Body of pancreas (tissue), 4 donors: ENCODE data around the gene PLXNB3. TPM values are rescaled to one million over a fixed set of nuclear protein-coding genes. Genes with fewer than 3 reads are reported as not detected.

Experiments used
- ATAC-seq: fragments of 150-250 bp; one replicate; pipeline ENCODE4 v1.9.1; 2016
- DNase-seq, 4 donors: peaks; one replicate each; pipeline ENCODE4 v3.0.0-alpha.2; 2019
- H3K27ac ChIP-seq, 4 donors: fragments of 200-600 bp; sonication (generic); 1 replicate in 3 of 4; 2 replicates in 1 of 4; pipeline versions ENCODE4 v1.5.1 to v1.6.1; 2016 to 2019; ENCODE audit warnings: mild to moderate bottlenecking in 1 of 4, mixed read lengths in 1 of 4, moderate library complexity in 1 of 4
- H3K27me3 ChIP-seq, 2 donors: fragments of 200-600 bp; sonication (generic); one replicate each; pipeline ENCODE4 v1.6.0; 2016; ENCODE audit warnings: mild to moderate bottlenecking in 1 of 2
- H3K36me3 ChIP-seq, 2 donors: fragments of 200-600 bp; sonication (generic); replicated peaks in 1 of 2; 2 replicates each; pipeline ENCODE4 v1.5.1; 2016; ENCODE audit warnings: low read depth in 2 of 2; ENCODE audit not compliant: insufficient read depth in 1 of 2
- H3K4me1 ChIP-seq: fragments of 200-600 bp; sonication (generic); one replicate; pipeline ENCODE4 v1.6.0; 2016
- H3K4me3 ChIP-seq, 2 donors: fragments of 200-600 bp; sonication (generic); 1 replicate in 1 of 2; 2 replicates in 1 of 2; pipeline ENCODE4 v1.5.1; 2016 to 2019
- H3K9me3 ChIP-seq, 3 donors: fragments of 200-600 bp; sonication (generic); 1 replicate in 2 of 3; 2 replicates in 1 of 3; pipeline ENCODE4 v1.5.1; 2016
- POLR2A ChIP-seq, 3 donors: fragments of 450-650 bp; IDR thresholded peaks; one replicate each; pipeline ENCODE4 v1.6.1; 2016; ENCODE audit warnings: antibody characterized with exemption in 3 of 3, mild to moderate bottlenecking in 2 of 3
- WGBS, 2 donors: methylation state at CpG; one replicate each; pipeline ENCODE4 v1.1.5; 2017; 5-methylcytosine and 5-hydroxymethylcytosine counted together
- intact Hi-C: fragments of 100-400 bp; cut with DNase I; formaldehyde crosslinking; loops from one replicate; pipeline ENCODE4 v1.15.1; 2023
- total RNA-seq, 2 donors: library from RNA; depleted of rRNA; stranded (reverse); fragments of >200 nt; gene quantifications; one replicate each; pipeline ENCODE4 v1.1.0, GENCODE V29; 2016
- TF ChIP-seq, protein P1 (sequence below), 7 experiments: fragments of 450-650 bp in 4 of 7; fragments of 200-600 bp in 3 of 7; sonication (generic) in 3 of 7; IDR thresholded peaks; one replicate each; pipeline ENCODE4 v1.5.1; 2016 to 2019; ENCODE audit warnings: antibody characterized with exemption in 7 of 7

The PLXNB3 gene
- total RNA-seq, 2 donors from 2014 or later = 4.2 to 13.2 TPM

GRCh38 chrX:153773741-153774575 lies 9.9 kb downstream of the PLXNB3 start:
- H3K27ac ChIP-seq = no peak overlapping the region
- H3K9me3 ChIP-seq = no peaks in the 10 kb centered on the region
- peak in 3 of 4 donors; percentile 4 to 11 (median 4) for DNase-seq
- H3K4me3 ChIP-seq = no peak overlapping the region
- ATAC-seq = no peak
- TF ChIP-seq POLR2A (IDR thresholded peaks at IDR 0.05) = no peak
- TF ChIP-seq, protein P1, sequence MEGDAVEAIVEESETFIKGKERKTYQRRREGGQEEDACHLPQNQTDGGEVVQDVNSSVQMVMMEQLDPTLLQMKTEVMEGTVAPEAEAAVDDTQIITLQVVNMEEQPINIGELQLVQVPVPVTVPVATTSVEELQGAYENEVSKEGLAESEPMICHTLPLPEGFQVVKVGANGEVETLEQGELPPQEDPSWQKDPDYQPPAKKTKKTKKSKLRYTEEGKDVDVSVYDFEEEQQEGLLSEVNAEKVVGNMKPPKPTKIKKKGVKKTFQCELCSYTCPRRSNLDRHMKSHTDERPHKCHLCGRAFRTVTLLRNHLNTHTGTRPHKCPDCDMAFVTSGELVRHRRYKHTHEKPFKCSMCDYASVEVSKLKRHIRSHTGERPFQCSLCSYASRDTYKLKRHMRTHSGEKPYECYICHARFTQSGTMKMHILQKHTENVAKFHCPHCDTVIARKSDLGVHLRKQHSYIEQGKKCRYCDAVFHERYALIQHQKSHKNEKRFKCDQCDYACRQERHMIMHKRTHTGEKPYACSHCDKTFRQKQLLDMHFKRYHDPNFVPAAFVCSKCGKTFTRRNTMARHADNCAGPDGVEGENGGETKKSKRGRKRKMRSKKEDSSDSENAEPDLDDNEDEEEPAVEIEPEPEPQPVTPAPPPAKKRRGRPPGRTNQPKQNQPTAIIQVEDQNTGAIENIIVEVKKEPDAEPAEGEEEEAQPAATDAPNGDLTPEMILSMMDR (IDR thresholded peaks at IDR 0.05) = no peak
- no peaks in the 10 kb centered on the region for H3K4me1 ChIP-seq
- 88 to 90% methylated on average over 15 to 18 of the region's 48 CpGs for WGBS, 2 donors
- no peaks in the 10 kb centered on the region for H3K36me3 ChIP-seq
- H3K27me3 ChIP-seq = no peaks in the 10 kb centered on the region
- intact Hi-C loops = no loop called here

- Histone ChIP-seq H3K27ac (no peak overlapping the region), H3K4me3 (no peak overlapping the region), H3K4me1 (no peaks in the 10 kb centered on the region), H3K36me3 (no peaks in the 10 kb centered on the region), H3K27me3 (no peaks in the 10 kb centered on the region), H3K9me3 (no peaks in the 10 kb centered on the region)
- TF ChIP-seq POLR2A (IDR thresholded peaks at IDR 0.05) = no peak
- TF ChIP-seq, protein P1 (IDR thresholded peaks at IDR 0.05) = no peak
- DNase-seq (peak in 3 of 4 donors; percentile 5 to 10 (median 6)), ATAC-seq (no peak)
- WGBS, 2 donors = 86% methylated on average over 14 of the region's 37 CpGs; no CpG with 5 or more reads in 1 of the 2 donors
- intact Hi-C loops = no loop called here
Measured at GRCh38 chrX:153774576-153775292, 10.7 kb downstream of the PLXNB3 start.

- no peak for TF ChIP-seq POLR2A (IDR thresholded peaks at IDR 0.05)
- TF ChIP-seq, protein P1 (IDR thresholded peaks at IDR 0.05) = no peak
- Histone ChIP-seq H3K27ac (no peak overlapping the region), H3K36me3 (no peaks in the 10 kb centered on the region), H3K27me3 (no peaks in the 10 kb centered on the region), H3K4me1 (no peaks in the 10 kb centered on the region), H3K9me3 (no peaks in the 10 kb centered on the region), H3K4me3 (no peak overlapping the region)
- DNase-seq (peak in 1 of 4 donors; percentile 3), ATAC-seq (no peak)
- intact Hi-C loops = no loop called here
- WGBS, 2 donors = 80 to 84% methylated on average over 1 to 18 of the region's 42 CpGs
Measured at GRCh38 chrX:153775293-153776119, 11.5 kb downstream of the PLXNB3 start.

- no peak for TF ChIP-seq POLR2A (IDR thresholded peaks at IDR 0.05)
- TF ChIP-seq, protein P1 (IDR thresholded peaks at IDR 0.05) = no peak
- no peaks in the 10 kb centered on the region for H3K9me3 ChIP-seq
- H3K27ac ChIP-seq = no peak overlapping the region
- 88% methylated on average over 8 of the region's 20 CpGs; no CpG with 5 or more reads in 1 of the 2 donors for WGBS, 2 donors
- no peaks in the 10 kb centered on the region for H3K27me3 ChIP-seq
- ATAC-seq (no peak), DNase-seq (no peak)
- H3K4me3 ChIP-seq = no peak overlapping the region
- no peaks in the 10 kb centered on the region for H3K36me3 ChIP-seq
- peaks cover 6% of the 10 kb centered on the region for H3K4me1 ChIP-seq
- intact Hi-C loops = no loop called here
Measured at GRCh38 chrX:153776120-153776599, 12.1 kb downstream of the PLXNB3 start.
